Fibroblast of mammary gland (primary cell): ENCODE results near the gene UTP14C.

Source experiments
- DNase-seq: peaks from one replicate; pipeline ENCODE4 v3.0.0-alpha.2; 2010; ENCODE audit warnings: low read depth
- H3K4me3 ChIP-seq: 2 replicates; pipeline ENCODE4 v1.5.1; 2011; ENCODE audit warnings: low read depth, mild to moderate bottlenecking, low read length, moderate library complexity; ENCODE audit not compliant: control insufficient read depth
- CTCF ChIP-seq: conservative IDR thresholded peaks from 2 replicates; pipeline ENCODE4 v1.5.1; 2011; ENCODE audit warnings: low read depth, low read length, inconsistent platforms; ENCODE audit not compliant: control insufficient read depth, insufficient read depth

The UTP14C gene

GRCh38 chr13:52010890-52011631 lies 13.4 kb upstream of the UTP14C start, which contains the start of gene ATP7B:
Gene ATP7B (minus strand): TSS chr13:52011450. CDS start chr13:52011337, 113 bp downstream.
- DNase-seq = no peak
- peak; percentile 16 for TF ChIP-seq CTCF
- peak within 1 kb of the TSS; percentile 100 for H3K4me3 ChIP-seq

- H3K4me3 ChIP-seq = peak within 1 kb of the TSS; percentile 100
- no peak for TF ChIP-seq CTCF
- DNase-seq = peak; percentile 96
These were observed 12.6 kb upstream of the UTP14C start, which contains the start of gene ALG11 for GRCh38 chr13:52011632-52012511. Gene ALG11 (plus strand): TSS chr13:52012398. CDS start chr13:52012419, 21 bp downstream.

- no peak for TF ChIP-seq CTCF
- peak overlapping the region; percentile 100 for H3K4me3 ChIP-seq
- no peak for DNase-seq
These were observed 12.0 kb upstream of the UTP14C start for GRCh38 chr13:52012512-52012836.

- no peak for TF ChIP-seq CTCF
- H3K4me3 ChIP-seq = no peak overlapping the region
- no peak for DNase-seq
These were observed 8.2 kb upstream of the UTP14C start for GRCh38 chr13:52016296-52016695.

- no peak for DNase-seq
- no peak overlapping the region for H3K4me3 ChIP-seq
- no peak for TF ChIP-seq CTCF
These were observed 4.3 kb upstream of the UTP14C start for GRCh38 chr13:52020191-52020590.

- DNase-seq = no peak
- TF ChIP-seq CTCF = no peak
- H3K4me3 ChIP-seq = no peak overlapping the region
These were observed 2.1 kb upstream of the UTP14C start for GRCh38 chr13:52022356-52022755.
